Endometrium (tissue), 2 donors: ENCODE measurements around the gene STX8.
A peak's percentile ranks its signal among the peaks of the same experiment; 100 is the strongest.
"Not testable (repeated sequence)": the region's sequence is repeated elsewhere in the genome, so short reads cannot be mapped to it uniquely, and the experiment has no call there.

ENCODE experiments used
- FAIRE-seq: peaks from 2 replicates; lab custom pipeline; 2012; peaks lifted over from hg19 to GRCh38; lab: Jason Lieb, UNC
- donor health status: control.
- donor health status: control.

Gene STX8, protein sequence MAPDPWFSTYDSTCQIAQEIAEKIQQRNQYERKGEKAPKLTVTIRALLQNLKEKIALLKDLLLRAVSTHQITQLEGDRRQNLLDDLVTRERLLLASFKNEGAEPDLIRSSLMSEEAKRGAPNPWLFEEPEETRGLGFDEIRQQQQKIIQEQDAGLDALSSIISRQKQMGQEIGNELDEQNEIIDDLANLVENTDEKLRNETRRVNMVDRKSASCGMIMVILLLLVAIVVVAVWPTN

GRCh38 chr17:9575381-9576101, at the start of gene STX8:
Gene STX8 (minus strand): TSS chr17:9575820. CDS start chr17:9575808, 12 bp downstream.
- FAIRE-seq: no peak

GRCh38 chr17:9622961-9623360, 47.3 kb upstream of the STX8 start:
- FAIRE-seq: no peak

GRCh38 chr17:9615486-9615885, 39.9 kb upstream of the STX8 start:
- no peak for FAIRE-seq

GRCh38 chr17:9612006-9612405, 36.4 kb upstream of the STX8 start:
- FAIRE-seq: no peak

DNA sequence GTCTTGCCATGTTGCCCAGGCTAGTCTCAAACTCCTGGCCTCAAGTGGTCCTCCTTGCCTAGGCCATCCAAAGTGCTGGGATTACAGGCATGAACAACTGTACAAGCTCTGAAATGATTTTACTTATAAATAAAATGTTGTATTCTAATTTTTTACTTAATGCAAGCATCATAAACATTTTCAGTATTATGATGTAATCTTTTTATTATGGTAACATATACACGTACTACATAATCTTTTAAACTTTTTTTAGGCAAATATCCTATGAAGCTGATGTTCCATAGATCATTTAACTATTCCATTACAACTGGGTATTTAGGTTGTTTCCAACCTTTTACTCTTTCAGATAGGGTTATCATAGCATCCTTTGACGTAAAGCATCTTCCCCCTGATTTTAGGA, 35.9 kb upstream of the STX8 start:
- FAIRE-seq: no peak

GRCh38 chr17:9607058-9607457, 31.4 kb upstream of the STX8 start:
- not testable (repeated sequence) for FAIRE-seq

DNA sequence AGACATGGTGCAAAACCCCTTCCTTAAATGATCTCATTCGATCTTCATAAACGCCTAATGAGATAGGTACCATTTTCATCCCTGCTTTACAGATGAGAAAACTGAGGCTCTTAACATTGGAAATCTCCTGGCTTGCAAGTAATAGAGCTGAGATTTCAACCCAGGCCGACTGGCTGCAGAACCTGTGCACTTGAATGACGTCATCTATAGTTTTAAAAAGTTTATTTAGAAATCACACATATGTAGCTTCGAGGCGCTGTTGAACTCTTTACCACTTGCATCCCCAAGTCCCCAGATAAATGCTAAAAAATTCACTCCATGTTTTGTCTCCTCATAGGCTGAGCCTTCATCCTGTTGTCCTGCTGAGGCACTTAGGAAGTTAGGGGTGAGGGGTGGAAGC, 30.8 kb upstream of the STX8 start:
- FAIRE-seq: no peak

DNA sequence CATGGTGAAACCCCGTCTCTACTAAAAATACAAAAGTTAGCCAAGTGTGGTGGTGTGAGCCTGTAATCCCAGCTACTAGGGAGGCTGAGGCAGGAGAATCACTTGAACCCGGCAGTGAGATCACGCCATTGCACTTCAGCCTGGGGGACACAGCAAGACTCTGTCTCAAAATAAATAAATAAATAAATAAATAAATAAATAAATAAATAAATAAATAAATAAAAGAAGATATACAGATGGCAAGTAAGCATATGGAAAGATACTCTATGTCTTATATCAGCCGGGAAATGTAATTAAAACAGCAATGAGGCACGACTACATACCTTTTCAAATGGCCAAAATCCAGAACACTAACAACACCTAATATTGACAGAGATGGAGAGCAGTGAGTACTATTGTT, 29.0 kb upstream of the STX8 start:
- not testable (repeated sequence) for FAIRE-seq

DNA sequence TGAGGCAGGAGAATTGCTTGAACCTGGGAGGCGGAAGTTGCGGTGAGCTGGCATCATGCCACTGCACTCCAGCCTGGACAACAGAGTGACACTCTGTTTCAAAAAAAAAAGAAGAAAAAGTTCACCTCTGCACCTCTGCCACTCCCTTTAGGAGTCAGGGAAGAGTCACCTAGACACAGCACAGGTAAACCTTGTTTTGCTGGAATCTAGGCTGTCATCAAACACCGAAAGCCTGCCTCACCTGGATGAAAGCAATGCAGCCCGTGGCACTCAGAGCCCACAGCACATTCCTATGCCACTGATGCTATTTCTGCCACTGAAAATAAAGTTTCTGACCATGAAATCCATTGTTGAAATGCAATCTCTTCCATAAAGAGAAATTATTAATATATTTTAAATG, 23.0 kb upstream of the STX8 start:
- no peak for FAIRE-seq

- not testable (repeated sequence) for FAIRE-seq
These were observed 22.0 kb upstream of the STX8 start for GRCh38 chr17:9597638-9598037.

DNA sequence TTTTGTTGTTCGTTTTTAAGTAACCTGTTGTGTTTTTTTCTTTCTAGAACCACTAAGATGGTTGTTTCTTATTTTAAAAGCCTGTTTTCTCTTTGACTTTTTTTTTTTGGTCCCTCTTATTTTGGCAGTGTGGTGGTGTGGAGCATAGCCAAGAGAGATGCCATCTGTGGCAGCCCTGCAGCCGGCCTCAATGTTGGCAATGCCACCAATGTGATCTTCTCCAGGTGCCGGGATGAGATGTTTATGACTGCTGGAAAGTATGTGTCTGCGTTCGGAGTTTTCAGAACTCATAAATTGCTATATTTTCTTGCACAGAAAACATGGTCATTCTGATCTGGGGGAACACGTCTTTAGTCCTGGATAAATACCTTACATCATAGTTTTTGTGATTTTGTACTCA, 18.4 kb upstream of the STX8 start:
- no peak for FAIRE-seq

DNA sequence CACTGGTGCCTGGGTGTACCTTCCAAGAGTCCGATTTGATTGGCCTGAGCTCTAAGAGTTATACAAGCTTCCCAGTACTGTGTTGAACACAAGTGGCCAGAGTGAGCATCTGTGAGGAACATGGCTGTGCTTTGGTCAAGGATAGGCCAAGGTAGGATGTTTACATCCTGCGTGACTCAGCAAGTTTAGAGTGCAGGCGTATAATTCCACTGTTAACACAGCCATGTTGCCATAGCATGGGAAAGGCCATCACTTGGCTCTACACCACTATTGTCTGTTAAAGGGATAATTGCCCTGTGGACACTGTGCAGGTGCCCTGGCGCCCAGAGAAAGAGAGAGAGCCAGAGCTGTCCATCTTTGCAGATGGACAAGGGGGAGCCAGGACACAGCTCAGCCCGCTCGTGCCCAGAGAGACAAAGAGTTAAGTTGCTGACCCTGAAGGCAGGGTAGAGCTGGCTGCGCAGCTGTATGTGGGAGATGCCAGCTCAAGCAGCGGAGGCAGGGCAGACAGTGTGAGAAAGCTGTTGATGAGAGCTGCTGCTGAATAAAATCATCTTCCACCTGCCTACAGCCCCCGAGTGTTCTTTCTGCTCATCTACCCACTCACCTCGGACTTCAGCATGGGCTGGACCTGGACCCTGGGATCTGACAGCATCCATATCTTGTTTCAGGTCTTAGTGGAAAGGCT, 12.5 kb upstream of the STX8 start:
- FAIRE-seq: no peak

- peak; percentile 91 for FAIRE-seq
These were observed 1.7 kb upstream of the STX8 start for GRCh38 chr17:9577373-9577709.

DNA sequence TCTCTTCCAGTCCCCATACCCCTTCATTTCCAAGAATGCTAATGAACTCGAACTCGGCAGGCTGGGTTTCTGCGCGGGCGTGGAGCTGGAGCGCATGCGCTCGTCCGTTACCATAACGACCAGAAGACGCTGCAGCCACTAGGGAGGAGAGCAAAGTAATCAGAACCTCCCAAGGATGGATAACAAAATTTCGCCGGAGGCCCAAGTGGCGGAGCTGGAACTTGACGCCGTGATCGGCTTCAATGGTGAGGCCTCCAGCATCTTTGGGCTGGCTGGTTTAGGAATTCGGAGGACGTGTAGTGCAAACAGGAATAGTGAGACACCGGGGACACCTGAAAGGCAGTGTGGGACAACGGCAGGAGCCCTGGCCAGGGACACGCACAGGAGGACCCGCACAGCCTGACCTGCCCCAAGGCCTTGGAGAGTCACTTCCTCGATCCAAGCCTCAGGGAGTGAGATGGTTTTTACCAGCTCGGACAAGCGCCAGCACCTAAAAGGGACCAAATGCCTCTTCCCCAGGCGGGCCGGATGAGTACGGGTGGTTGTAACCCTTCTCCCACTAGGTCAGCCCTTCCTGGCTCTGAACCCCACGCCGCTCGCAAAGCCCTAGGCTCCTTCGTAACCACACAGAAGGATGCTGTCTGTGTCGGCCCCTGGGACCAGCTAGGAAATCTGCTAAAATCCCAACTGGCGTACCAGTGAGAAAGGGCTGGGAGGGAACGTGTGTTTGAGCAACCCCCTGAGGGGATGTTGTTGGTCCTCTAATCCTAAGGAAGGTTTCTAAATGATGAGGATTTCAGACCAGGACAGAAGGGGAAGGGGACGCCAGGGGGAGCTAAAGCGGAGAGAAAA, 1.1 kb upstream of the STX8 start, which contains the start of gene CFAP52:
Gene CFAP52 (plus strand): TSS at position 122 of the 852 bp plus-strand sequence. CDS start 54 bp downstream, at position 176.
- FAIRE-seq: no peak

- FAIRE-seq: no peak
These were observed 4.4 kb downstream of the STX8 start for GRCh38 chr17:9571201-9571600.

DNA sequence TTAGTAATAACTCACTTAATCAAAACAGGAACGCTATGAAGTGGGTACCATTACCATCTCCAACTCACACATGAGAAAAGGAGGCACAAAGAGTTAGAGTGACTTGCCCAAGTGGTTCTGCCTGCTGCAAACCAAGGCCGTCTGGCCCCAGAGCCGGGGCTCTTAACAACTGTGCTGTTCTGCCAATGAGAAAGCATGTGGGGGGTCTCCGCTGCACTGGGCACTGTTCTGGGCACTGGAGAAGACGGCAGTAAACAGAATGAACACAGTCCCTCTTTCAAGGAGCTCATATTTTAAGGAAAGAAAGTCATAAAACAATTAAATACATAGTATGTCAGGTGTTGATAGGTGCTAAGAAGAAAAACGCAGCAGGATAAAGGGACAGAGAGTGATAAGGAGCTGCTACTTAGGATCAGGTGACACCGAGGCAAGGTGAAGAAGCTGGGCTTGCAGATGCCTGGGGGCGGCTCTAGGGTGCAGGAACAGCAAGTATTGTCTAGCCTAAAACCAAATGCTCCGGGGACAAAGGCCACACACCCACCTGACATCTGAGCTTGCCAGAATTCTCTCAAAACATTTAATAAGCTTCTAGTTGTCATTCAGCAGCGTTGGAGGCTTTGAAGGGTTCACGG, 6.5 kb downstream of the STX8 start:
- no peak for FAIRE-seq

DNA sequence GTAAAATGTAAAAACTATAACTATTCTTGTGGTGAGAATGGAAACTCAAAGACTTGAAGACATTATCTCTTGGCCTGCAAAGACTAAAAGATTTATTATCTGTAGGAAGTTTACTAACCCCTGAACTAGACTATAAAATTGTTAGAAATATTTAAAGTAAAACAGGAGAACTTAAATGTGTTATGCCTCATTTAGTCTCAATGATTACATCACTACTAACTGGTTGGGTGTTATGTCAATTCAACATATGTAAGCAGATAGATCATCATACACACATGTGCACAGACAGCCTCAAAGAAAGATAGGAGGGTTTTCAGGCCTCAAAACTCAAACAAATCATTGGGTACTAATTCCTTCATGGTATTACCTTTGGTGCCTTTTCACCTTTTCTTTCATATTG, 7.6 kb downstream of the STX8 start:
- FAIRE-seq: no peak

DNA sequence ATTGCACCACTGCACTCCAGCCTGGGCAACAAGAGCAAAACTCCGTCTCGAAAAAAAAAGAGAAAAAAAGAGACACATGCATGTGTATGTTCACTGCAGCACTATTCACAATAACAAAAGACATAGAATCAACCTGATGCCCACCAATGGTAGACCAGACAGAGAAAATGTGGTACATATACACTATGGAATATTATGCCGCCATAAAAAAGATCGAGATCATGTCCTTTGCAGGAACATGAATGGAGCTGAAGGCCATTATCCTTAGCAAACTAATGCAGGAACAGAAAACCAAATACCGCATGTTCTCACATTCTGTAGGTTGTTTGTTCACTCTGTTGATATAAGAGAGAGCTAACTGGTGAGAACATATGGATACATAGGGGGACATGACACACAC, 8.9 kb downstream of the STX8 start:
- FAIRE-seq: not testable (repeated sequence)

DNA sequence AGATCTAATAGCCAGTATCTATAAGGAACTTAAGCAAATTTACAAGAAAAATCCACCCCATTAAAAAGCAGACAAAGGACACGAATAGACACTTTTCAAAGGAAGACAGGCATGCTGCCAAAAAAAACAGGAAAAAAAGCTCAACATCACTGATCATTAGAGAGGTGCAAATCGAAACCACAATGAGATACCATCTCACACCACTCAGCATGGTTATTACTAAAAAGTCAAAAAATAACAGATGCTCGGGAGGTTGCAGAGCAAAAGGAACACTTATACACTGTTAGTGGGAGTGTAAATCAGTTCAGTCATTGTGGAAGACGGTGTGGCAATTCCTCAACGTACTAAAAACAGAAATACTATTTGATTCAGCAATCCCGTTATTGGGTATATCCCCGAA, 9.6 kb downstream of the STX8 start:
- FAIRE-seq: peak; percentile 35

- no peak for FAIRE-seq
These were observed 11.5 kb downstream of the STX8 start for GRCh38 chr17:9564104-9564503.

DNA sequence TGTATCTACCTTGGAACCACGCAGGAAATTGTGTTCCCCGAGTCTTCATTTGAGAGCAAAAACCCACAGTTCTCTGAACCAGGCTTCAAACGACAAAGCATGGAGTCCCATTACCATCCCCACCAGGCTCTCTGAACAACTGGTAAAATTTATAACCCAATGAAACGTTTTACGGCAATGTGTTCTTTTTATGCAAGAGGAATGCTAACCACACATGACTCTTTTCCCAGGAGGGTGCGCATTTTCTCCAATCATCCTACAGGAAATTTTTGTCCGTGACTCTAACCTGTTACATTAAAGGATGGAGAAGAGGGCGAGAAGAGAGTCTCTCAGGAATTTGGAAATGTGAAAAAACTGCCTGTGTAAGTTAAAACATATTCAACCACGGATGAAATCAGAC, 17.8 kb downstream of the STX8 start:
- FAIRE-seq: peak; percentile 57
